ENCODE data around the gene B3GNT3. TPM values are rescaled to one million over a fixed set of nuclear protein-coding genes. Genes with fewer than 3 reads are reported as not detected.
"Not testable (repeated sequence)": the region's sequence is repeated elsewhere in the genome, so short reads cannot be mapped to it uniquely, and the experiment has no call there.

Gene B3GNT3
- total RNA-seq, 6 experiments from 2014 or later: not detected

- Mint-ChIP-seq H3K9me3 (no peaks in the 10 kb centered on the region), H3K36me3 (ENCODE audit: low read depth) (no peaks in the 10 kb centered on the region), H3K4me3 (no peak overlapping the region), H3K27me3 (ENCODE audit: insufficient read depth) (peaks cover under 1% of the 10 kb centered on the region), H3K4me1 (ENCODE audit: low read depth) (no peaks in the 10 kb centered on the region), H3K27ac (no peak overlapping the region)
- peak; percentile 17 for DNase-seq
- no peak for TF ChIP-seq CTCF (IDR thresholded peaks at IDR 0.05)
Observed at GRCh38 chr19:17778251-17778967, 16.5 kb upstream of the B3GNT3 start.

GRCh38 chr19:17778968-17779929 is 15.7 kb upstream of the B3GNT3 start:
- no peaks in the 10 kb centered on the region for H3K4me1 Mint-ChIP-seq (ENCODE audit: low read depth)
- no peak for TF ChIP-seq CTCF (IDR thresholded peaks at IDR 0.05)
- DNase-seq: no peak
- H3K36me3 Mint-ChIP-seq (ENCODE audit: low read depth): no peaks in the 10 kb centered on the region
- no peaks in the 10 kb centered on the region; the same call in none of the 2 replicates for H3K27me3 Mint-ChIP-seq (ENCODE audit: insufficient read depth)
- no peak overlapping the region for H3K27ac Mint-ChIP-seq
- peak overlapping the region; percentile 17; the same call in 1 of the 2 replicates for H3K4me3 Mint-ChIP-seq
- H3K9me3 Mint-ChIP-seq: no peaks in the 10 kb centered on the region

GRCh38 chr19:17780781-17781180 is 14.2 kb upstream of the B3GNT3 start:
- DNase-seq: no peak
- no peaks in the 10 kb centered on the region for H3K36me3 Mint-ChIP-seq (ENCODE audit: low read depth)
- no peaks in the 10 kb centered on the region for H3K9me3 Mint-ChIP-seq
- H3K27me3 Mint-ChIP-seq (ENCODE audit: insufficient read depth): no peaks in the 10 kb centered on the region; the same call in 1 of the 2 replicates
- H3K4me1 Mint-ChIP-seq (ENCODE audit: low read depth): no peaks in the 10 kb centered on the region
- TF ChIP-seq CTCF (IDR thresholded peaks at IDR 0.05): no peak
- H3K4me3 Mint-ChIP-seq: no peak overlapping the region
- H3K27ac Mint-ChIP-seq: no peak overlapping the region

GRCh38 chr19:17783721-17784120 is 11.2 kb upstream of the B3GNT3 start:
- not testable (repeated sequence) for H3K4me3 Mint-ChIP-seq; H3K27ac Mint-ChIP-seq; H3K27me3 Mint-ChIP-seq (ENCODE audit: insufficient read depth); H3K4me1 Mint-ChIP-seq (ENCODE audit: low read depth); H3K9me3 Mint-ChIP-seq; DNase-seq; H3K36me3 Mint-ChIP-seq (ENCODE audit: low read depth)

DNA sequence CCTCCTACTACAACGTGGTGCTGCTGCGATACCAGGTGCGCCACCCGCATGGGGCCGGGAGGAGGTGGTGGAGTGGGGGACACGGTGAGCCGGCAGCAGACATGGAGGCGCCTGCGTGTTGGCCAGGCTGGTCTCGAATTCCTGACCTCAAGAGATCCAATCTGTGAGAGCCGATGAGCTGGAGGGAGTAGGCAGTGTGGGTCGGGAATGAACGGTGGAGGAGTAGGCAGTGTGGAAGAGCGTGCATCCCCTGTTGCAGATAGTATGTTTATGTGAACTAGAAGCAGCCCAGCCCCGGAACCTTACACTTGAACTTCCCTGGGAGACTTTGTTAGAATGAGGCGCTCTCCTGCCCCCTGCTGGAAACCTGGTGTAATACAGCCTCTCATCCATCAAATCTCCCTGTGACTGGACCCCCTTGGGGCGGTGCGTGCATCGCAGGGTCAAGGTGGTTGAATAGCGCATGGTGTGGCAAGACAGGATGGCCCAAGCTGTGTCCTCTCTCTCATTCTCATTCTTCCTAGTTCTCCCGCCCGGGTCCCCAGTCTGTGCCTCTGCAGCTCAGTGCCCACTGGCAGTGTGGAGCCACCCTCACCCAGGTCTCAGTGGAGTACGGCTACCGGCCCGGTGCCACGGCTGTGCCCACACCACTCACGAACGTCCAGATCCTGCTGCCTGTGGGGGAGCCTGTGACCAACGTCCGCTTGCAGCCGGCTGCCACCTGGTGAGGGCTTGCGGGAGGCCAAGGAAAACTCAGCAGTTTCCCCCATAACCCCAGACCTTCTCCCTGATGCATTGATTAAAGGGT is 10.5 kb upstream of the B3GNT3 start:
- Mint-ChIP-seq H3K9me3 (no peaks in the 10 kb centered on the region), H3K27me3 (ENCODE audit: insufficient read depth) (peaks cover 4% of the 10 kb centered on the region), H3K4me1 (ENCODE audit: low read depth) (no peaks in the 10 kb centered on the region), H3K36me3 (ENCODE audit: low read depth) (no peaks in the 10 kb centered on the region), H3K27ac (no peak overlapping the region), H3K4me3 (no peak overlapping the region)
- peak; percentile 25 for DNase-seq
- peak; percentile 89 for TF ChIP-seq CTCF (IDR thresholded peaks at IDR 0.05)

Data from HFFc6 (cell line).